Esophagus squamous epithelium (tissue), 5 donors: ENCODE results near the gene ARHGEF12. TPM values are rescaled to one million over a fixed set of nuclear protein-coding genes. Genes with fewer than 3 reads are reported as not detected.

ENCODE experiments used
- DNase-seq: peaks from one replicate; lab custom pipeline; 2025; lab: John Stamatoyannopoulos, UW
- H3K27ac ChIP-seq, 4 donors: fragments of 200-600 bp; sonication (generic); one replicate each; pipeline ENCODE4 v1.5.1; 2016 to 2019; ENCODE audit warnings: mild to moderate bottlenecking in 1 of 4
- H3K27me3 ChIP-seq, 4 donors: fragments of 200-600 bp; sonication (generic); 1 replicate in 3 of 4; 2 replicates in 1 of 4; pipeline versions ENCODE4 v1.5.1 to v1.6.0; 2017 to 2021; ENCODE audit warnings: antibody characterized with exemption in 1 of 4
- H3K36me3 ChIP-seq, 3 donors: fragments of 200-600 bp; sonication (generic); one replicate each; pipeline ENCODE4 v1.5.1; 2016 to 2019
- H3K4me1 ChIP-seq, 3 donors: fragments of 200-600 bp; sonication (generic); one replicate each; pipeline ENCODE4 v1.5.1; 2017 to 2019
- H3K4me3 ChIP-seq, 4 donors: fragments of 200-600 bp; sonication (generic); 1 replicate in 3 of 4; 2 replicates in 1 of 4; pipeline ENCODE4 v1.5.1; 2016 to 2019; ENCODE audit warnings: mild to moderate bottlenecking in 2 of 4, moderate library complexity in 1 of 4
- H3K9me3 ChIP-seq, 3 donors: fragments of 200-600 bp; sonication (generic); one replicate each; pipeline ENCODE4 v1.5.1; 2016 to 2019
- CTCF ChIP-seq, 6 experiments: fragments of 450-650 bp in 4 of 6; fragments of 200-600 bp in 2 of 6; sonication (generic) in 2 of 6; IDR thresholded peaks; one replicate each; pipeline ENCODE4 v1.5.1; 2016 to 2019; ENCODE audit warnings: antibody characterized with exemption in 6 of 6, mild to moderate bottlenecking in 4 of 6, moderate library complexity in 4 of 6
- POLR2A ChIP-seq, 4 donors: fragments of 450-650 bp; IDR thresholded peaks; one replicate each; pipeline ENCODE4 v1.6.1; 2017; ENCODE audit warnings: antibody characterized with exemption in 4 of 4, mild to moderate bottlenecking in 4 of 4, moderate library complexity in 3 of 4
- WGBS, 2 donors: methylation state at CpG; one replicate each; pipeline ENCODE4 v1.1.5; 2018; 5-methylcytosine and 5-hydroxymethylcytosine counted together
- intact Hi-C: fragments of 100-400 bp; cut with DNase I; formaldehyde crosslinking; loops from one replicate; pipeline ENCODE4 v1.15.0; 2022
- total RNA-seq, 4 donors: library from RNA; depleted of rRNA; stranded (reverse); fragments of >200 nt; gene quantifications; one replicate each; pipeline ENCODE4 v1.1.0, GENCODE V29; 2016
- donor health status: DM: yes; HTN: yes; CAD: no.

ARHGEF12 gene
- total RNA-seq, 4 donors from 2014 or later, result 57.4 to 106 (median 70.7) TPM

GRCh38 chr11:120424185-120424969, 88.2 kb downstream of the ARHGEF12 start:
- H3K27ac ChIP-seq, result peak overlapping the region in 2 of 4 donors; percentile 33 to 42
- H3K36me3 ChIP-seq, result peaks cover 0 to 71% (median 0%) of the 10 kb centered on the region in 3 donors
- intact Hi-C loops, result no loop called here
- no peaks in the 10 kb centered on the region for H3K9me3 ChIP-seq
- TF ChIP-seq CTCF (IDR thresholded peaks at IDR 0.05) (no peak), POLR2A (IDR thresholded peaks at IDR 0.05) (no peak)
- peaks cover 0 to 19% (median 0%) of the 10 kb centered on the region in 3 donors for H3K4me1 ChIP-seq
- no peaks in the 10 kb centered on the region for H3K27me3 ChIP-seq
- no peak overlapping the region for H3K4me3 ChIP-seq
- 39 to 56% methylated on average over 3 of the region's 3 CpGs for WGBS, 2 donors
- no peak for DNase-seq

- peak overlapping the region in 2 of 4 donors; percentile 33 to 42 for H3K27ac ChIP-seq
- H3K4me1 ChIP-seq, result peaks cover 0 to 19% (median 0%) of the 10 kb centered on the region in 3 donors
- no peak for TF ChIP-seq CTCF (IDR thresholded peaks at IDR 0.05)
- H3K36me3 ChIP-seq, result peaks cover 0 to 76% (median 0%) of the 10 kb centered on the region in 3 donors
- intact Hi-C loops, result no loop called here
- 83 to 90% methylated on average over 2 to 3 of the region's 3 CpGs for WGBS, 2 donors
- no peaks in the 10 kb centered on the region for H3K27me3 ChIP-seq
- H3K9me3 ChIP-seq, result no peaks in the 10 kb centered on the region
- H3K4me3 ChIP-seq, result no peak overlapping the region
- DNase-seq, result no peak
These were observed 88.7 kb downstream of the ARHGEF12 start for GRCh38 chr11:120424970-120425332.

GRCh38 chr11:120425527-120425926, 89.3 kb downstream of the ARHGEF12 start:
- WGBS, 2 donors, result 66 to 83% methylated on average over 3 of the region's 3 CpGs

GRCh38 chr11:120430146-120430545, 93.9 kb downstream of the ARHGEF12 start:
- intact Hi-C loops, result no loop called here
- Histone ChIP-seq H3K4me3 (no peak overlapping the region), H3K27ac (no peak overlapping the region), H3K36me3 (peaks cover 0 to 71% (median 0%) of the 10 kb centered on the region in 3 donors), H3K4me1 (peaks cover 3 to 25% (median 13%) of the 10 kb centered on the region in 3 donors), H3K9me3 (no peaks in the 10 kb centered on the region), H3K27me3 (no peaks in the 10 kb centered on the region)
- TF ChIP-seq POLR2A (IDR thresholded peaks at IDR 0.05) (no peak), CTCF (IDR thresholded peaks at IDR 0.05) (no peak)
- DNase-seq, result no peak

More at GRCh38 chr11:120425527-120425926, 89.3 kb downstream of the ARHGEF12 start:
- peak overlapping the region in 1 of 4 donors; percentile 33 for H3K27ac ChIP-seq
- intact Hi-C loops, result no loop called here
- H3K4me3 ChIP-seq, result no peak overlapping the region
- TF ChIP-seq CTCF (IDR thresholded peaks at IDR 0.05) (no peak), POLR2A (IDR thresholded peaks at IDR 0.05) (no peak)
- no peak for DNase-seq
- peaks cover 0 to 19% (median 0%) of the 10 kb centered on the region in 3 donors for H3K4me1 ChIP-seq
- no peaks in the 10 kb centered on the region for H3K27me3 ChIP-seq
- H3K9me3 ChIP-seq, result no peaks in the 10 kb centered on the region
- H3K36me3 ChIP-seq, result peaks cover 0 to 78% (median 0%) of the 10 kb centered on the region in 3 donors

GRCh38 chr11:120431633-120432032, 95.4 kb downstream of the ARHGEF12 start:
- no peak overlapping the region for H3K4me3 ChIP-seq
- no peaks in the 10 kb centered on the region for H3K27me3 ChIP-seq
- peak overlapping the region; percentile 52 to 73 (median 62) for H3K27ac ChIP-seq
- intact Hi-C loops, result no loop called here
- 69 to 70% methylated on average over 3 of the region's 3 CpGs for WGBS, 2 donors
- no peak for DNase-seq
- TF ChIP-seq POLR2A (IDR thresholded peaks at IDR 0.05) (no peak), CTCF (IDR thresholded peaks at IDR 0.05) (peak in 4 of 6 experiments; percentile 17 to 42 (median 24))
- H3K4me1 ChIP-seq, result peaks cover 3 to 20% (median 13%) of the 10 kb centered on the region in 3 donors
- no peaks in the 10 kb centered on the region for H3K9me3 ChIP-seq
- H3K36me3 ChIP-seq, result peaks cover 0 to 74% (median 0%) of the 10 kb centered on the region in 3 donors
